Activated CD4-positive, alpha-beta T cell treated with anti-CD3 and anti-CD28 coated beads, Interleukin-2, Interleukin-4, amounts not matched to agents 100 ng/mL and 50 ng/mL, durations not matched to agents 16 hours and 8 hours (primary cell): Measurements from ENCODE around the gene EFEMP1.

Experiments
- DNase-seq: peaks from one replicate; pipeline ENCODE4 v3.0.0-alpha.2; 2020; ENCODE audit warnings: low spot score

The EFEMP1 gene

GRCh38 chr2:55932843-55933242 is 9.3 kb upstream of the EFEMP1 start:
- no peak for DNase-seq

GRCh38 chr2:55931281-55931680 is 7.7 kb upstream of the EFEMP1 start:
- no peak for DNase-seq

DNA sequence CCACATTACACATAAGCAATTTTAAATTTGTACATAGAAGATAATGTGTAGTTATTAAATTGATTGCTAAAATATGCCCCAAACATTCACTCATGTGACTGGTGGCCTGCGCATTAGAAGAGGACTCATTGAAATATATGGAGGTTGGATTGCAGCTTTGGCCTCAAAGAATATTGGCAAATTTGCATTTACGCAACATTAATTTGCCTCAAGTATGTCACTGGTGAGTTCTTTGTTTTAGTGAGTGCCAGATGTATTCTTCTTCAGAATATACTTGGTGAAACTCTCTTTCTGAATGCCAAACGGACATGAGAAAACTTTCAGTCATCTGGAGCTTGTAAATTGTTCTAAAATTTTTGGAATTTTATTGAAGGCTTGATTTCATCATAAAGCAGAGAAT is 5.9 kb upstream of the EFEMP1 start:
- no peak for DNase-seq

DNA sequence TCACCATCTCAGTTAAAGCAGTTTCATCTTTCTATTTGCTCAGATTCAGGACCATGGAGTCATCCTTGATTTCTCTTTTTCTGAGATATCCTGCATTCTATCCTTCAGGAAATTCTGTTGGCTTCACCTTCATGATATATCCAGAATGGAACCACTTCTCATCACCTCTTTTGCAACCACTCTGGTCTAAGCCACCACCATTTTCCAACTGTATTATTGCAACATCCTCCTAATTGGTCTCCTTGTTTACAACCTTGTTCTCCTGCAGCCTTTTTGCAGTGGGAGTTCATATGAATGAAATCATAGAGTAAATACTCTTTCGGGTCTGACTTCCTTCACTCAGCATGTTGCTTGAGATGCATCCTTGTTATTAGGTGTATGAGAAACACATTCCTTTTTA is 3.4 kb upstream of the EFEMP1 start:
- no peak for DNase-seq

GRCh38 chr2:55926246-55926645 is 2.7 kb upstream of the EFEMP1 start:
- DNase-seq, result no peak

DNA sequence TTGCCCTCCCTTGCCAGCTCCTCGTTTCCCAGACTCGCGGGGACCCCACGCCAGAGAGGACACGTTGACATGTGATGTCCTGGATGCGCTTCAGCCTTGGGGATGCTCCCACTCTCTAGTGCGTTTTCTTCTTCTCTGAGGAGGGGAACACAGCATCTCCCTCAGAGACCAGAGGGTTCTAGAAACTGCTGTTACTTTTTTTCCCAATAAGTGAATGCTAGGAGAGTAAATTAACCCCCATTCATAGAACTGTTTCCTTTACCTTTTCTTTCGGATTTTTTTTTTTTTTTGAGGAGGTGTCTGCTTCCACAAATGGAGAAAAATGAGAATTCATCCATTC is 370 bp upstream of the EFEMP1 start:
- no peak for DNase-seq

- no peak for DNase-seq
These were observed 1.2 kb downstream of the EFEMP1 start for GRCh38 chr2:55922291-55922907.

GRCh38 chr2:55919574-55919973 is 4.0 kb downstream of the EFEMP1 start:
- no peak for DNase-seq

DNA sequence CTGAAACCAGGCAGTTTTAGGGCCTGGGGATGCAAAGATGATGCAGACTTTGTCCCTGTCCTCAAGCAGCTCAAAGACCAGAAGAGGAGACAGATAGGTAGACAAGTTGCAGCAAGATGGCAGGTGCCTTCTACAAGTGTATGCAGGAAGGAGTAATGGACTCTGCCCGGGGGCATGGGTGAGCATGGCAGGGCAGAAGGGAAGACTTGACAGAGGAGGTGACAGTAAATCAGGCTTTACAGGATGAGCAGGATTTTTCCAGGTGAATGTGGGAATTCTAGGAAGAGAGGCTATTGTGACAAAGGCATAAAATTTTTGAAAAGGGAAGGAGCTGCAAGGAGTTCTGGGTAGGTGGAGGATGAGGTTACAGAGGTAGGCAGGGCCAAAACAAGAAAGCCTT is 4.7 kb downstream of the EFEMP1 start:
- no peak for DNase-seq

DNA sequence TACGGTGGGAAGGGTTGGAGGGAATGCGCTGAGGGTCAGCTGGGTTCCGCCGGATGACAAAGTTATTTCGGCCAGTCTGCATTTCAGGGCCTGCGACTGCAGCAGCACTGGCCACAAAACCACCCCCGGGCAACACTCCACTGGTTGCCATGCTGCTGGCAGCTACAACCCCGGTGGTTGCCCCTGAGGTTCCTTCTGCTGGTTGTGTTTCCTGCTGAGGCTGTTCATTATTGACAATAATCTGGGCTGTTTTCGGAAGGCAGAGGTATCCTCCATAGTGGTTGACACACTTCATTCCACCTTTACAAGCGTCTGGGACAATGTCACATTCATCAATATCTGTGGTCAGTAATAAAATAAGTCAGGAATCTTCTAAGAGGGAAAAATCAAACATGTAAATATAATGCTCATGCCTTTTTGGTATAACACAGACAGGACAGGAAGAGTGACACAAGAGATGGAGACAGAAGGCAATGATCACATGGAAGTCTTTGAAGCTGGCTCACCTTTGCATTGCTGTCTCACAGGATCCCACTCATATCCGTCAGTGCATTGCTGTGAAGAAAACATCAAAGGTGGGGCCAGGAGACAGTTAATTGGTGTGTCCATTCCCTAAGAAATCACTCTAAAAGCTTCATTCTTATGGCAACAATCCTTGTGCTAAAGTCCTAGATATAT is 5.7 kb downstream of the EFEMP1 start:
- DNase-seq, result no peak

DNA sequence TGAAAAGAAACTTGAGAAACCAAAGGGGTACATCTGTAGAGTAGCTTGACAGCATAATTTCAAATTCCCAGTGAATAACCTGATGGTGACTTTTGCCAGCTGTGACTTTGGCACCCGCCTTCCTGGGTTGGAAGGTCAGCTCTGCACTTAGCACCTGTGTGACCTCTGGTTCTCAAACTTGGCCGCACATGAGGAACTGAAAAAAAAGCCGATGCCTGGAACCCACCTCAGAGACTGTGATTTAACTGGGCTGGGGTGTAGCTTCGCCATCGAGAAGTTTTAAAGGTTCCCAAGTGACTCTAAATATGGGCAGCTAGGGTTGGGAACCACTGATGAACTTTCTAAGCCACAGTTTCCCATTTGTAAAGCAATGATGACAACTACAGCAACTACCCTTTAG is 6.5 kb downstream of the EFEMP1 start:
- no peak for DNase-seq

DNA sequence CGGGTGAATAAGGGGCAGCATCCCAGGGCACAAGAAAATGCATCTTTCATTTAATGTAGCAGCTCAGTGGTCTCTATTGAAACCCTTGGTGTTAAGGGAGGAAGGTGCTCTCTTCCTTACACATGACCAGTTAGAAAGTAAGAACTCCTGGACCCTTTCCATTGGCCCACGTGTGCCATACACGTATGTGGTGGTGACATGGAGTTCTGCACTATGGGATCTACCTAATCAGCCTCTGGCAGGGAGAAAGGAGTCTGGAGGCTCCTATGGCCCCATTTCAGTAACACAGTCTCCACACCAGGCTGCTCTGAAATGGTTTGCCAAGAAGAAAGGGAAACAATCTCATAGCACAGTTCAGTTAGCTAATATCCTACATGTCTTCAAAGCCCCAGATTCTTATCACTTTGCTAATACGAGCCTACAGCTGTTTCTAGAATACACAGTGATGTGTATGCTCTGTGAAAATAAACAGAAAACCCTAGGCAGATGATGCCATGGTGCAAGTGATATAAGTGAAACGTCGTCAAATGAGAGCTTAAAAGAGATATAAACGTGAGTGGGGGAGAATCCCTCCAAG is 7.0 kb downstream of the EFEMP1 start:
- no peak for DNase-seq

DNA sequence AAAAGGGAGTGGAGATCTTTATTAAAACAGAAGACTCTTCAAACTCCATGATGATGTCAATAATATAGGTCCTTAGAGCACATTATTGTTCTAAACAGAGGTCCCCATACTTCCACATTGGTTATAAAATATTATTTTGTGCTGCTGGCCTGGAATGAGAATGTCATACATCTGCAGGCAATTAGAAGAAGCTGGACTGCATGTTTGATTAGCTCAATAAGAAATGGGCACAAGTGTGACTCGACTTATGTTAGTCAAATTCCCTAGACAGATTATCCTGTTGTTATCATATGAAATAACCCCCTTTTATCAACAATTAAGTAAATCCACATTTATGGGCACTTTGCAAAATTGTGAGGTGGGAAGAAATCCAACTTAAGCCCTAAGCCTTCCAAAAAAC is 8.8 kb downstream of the EFEMP1 start:
- no peak for DNase-seq

GRCh38 chr2:55912926-55913325 is 10.7 kb downstream of the EFEMP1 start:
- DNase-seq, result no peak

DNA sequence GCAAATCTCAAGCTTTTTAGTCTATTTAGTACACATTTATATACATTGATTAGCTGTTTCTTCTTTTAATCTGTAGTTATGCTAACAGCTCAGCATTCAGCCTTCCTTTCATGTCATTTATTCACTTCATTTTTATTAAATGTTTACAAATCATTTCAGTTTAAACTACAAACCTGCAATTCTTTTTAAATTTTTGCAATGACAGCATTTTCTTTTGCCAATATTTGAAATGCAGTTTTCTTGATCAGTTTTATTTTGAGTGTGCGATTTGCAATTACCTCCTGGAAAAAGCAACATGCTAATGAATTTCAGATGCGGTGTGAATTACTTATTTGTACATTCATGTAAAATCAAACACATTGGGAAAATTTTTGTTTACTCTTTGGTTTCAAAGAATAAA is 13.5 kb downstream of the EFEMP1 start:
- DNase-seq, result no peak

DNA sequence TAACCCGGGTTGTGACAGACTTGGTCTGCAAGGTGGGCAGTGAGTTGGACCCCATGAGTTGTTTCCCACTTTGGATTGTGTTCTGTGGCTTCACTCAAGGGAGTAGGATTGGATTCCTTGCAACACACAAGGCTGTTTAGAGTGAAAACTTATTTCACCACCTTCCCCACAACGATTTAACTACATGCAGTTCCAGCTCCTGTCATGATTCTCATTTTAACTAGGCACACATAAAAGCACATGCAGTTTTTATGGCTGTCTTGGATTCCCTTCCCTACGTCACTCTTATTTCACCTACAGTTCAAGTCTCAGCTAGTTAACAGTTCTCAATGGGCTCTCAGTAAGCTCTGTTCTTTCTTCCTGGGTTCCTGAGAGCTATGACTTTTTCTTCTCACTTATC is 15.9 kb downstream of the EFEMP1 start:
- DNase-seq, result no peak

- no peak for DNase-seq
These were observed 16.6 kb downstream of the EFEMP1 start for GRCh38 chr2:55906993-55907392.

DNA sequence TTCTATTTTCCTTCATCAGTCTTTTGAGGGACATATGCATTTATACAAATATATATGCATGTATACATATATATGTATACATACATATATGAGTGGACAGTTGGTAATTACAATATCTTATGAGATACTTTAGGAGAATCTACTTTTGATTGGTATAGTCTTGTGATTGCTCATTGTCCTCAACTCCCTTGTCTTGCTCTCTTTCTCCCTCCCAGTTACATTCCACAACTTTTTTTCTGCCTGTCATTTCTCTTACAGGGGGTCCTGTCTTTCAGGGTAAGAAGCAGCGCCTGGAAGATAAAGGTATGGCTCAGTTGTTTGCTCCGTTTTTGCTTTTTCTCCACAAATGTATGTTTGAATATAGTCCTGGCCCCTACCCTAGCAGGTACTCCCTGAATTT is 19.9 kb downstream of the EFEMP1 start:
- DNase-seq, result no peak

GRCh38 chr2:55902971-55903370 is 20.6 kb downstream of the EFEMP1 start:
- no peak for DNase-seq

- no peak for DNase-seq
These were observed 21.2 kb downstream of the EFEMP1 start for GRCh38 chr2:55902429-55902828.

- DNase-seq, result no peak
These were observed 21.6 kb downstream of the EFEMP1 start for GRCh38 chr2:55901941-55902340.

- DNase-seq, result no peak
These were observed 22.3 kb downstream of the EFEMP1 start for GRCh38 chr2:55901322-55901721.

DNA sequence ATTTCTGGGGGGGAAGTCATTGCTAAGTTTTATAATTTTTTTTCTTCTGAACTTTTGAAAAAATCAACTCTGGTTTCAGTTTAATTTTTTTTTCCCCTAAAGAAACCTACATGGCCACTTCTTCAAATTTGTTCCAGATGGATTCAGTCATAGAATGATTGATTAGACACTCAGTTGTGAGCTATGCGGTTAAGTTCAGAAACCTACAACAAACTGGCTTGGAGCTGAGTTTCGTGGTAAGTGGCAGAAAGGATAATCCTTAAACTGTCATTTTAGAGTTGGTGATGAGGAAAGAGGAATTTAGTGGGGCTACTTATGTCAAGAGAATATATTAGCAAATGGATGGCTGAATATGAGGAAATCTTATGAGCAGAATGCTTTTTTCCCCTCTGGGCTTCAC is 23.7 kb downstream of the EFEMP1 start:
- no peak for DNase-seq
